SK-N-SH treated with all-trans-retinoic acid at 6 μM for 48 hours (cell line): ENCODE results near the gene MT1M.

Experiments
- ARNTL ChIP-seq: fragments of 450-650 bp; formaldehyde crosslinking; IDR thresholded peaks from 2 replicates; pipeline ENCODE4 v1.5.0; 2020; ENCODE audit warnings: low read depth, mild to moderate bottlenecking, moderate library complexity, borderline replicate concordance
- ESRRG ChIP-seq: fragments of 250-450 bp; sonication (Bioruptor Pico); IDR thresholded peaks from 2 replicates; pipeline ENCODE4 v1.6.1; 2021; ENCODE audit warnings: mild to moderate bottlenecking
- GLIS3 ChIP-seq: fragments of 250-450 bp; sonication (Bioruptor Pico); IDR thresholded peaks from 2 replicates; pipeline ENCODE4 v1.5.0; 2020; ENCODE audit warnings: mild to moderate bottlenecking, moderate library complexity
- ISL1 ChIP-seq: fragments of 250-450 bp; sonication (Bioruptor Pico); IDR thresholded peaks from 2 replicates; pipeline ENCODE4 v2.1.2; 2022; ENCODE audit warnings: mild to moderate bottlenecking, moderate library complexity
- OSR1 ChIP-seq: fragments of 250-450 bp; sonication (Bioruptor Pico); IDR thresholded peaks from 2 replicates; pipeline ENCODE4 v1.8.0; 2022; ENCODE audit warnings: moderate library complexity, mild to moderate bottlenecking, inconsistent platforms
- SNAI2 ChIP-seq: fragments of 250-450 bp; sonication (Bioruptor Pico); IDR thresholded peaks from 2 replicates; pipeline ENCODE4 v1.5.0; 2020; ENCODE audit warnings: mild to moderate bottlenecking, moderate library complexity
- TCF4 ChIP-seq: fragments of 250-450 bp; sonication (Bioruptor Pico); IDR thresholded peaks from 2 replicates; pipeline ENCODE4 v1.8.0; 2021; ENCODE audit warnings: mild to moderate bottlenecking, moderate library complexity, borderline replicate concordance
- ZFP3 ChIP-seq: fragments of 250-450 bp; sonication (Bioruptor Pico); IDR thresholded peaks from 2 replicates; pipeline ENCODE4 v1.5.0; 2020; ENCODE audit warnings: mild to moderate bottlenecking, moderate library complexity
- ZFP30 ChIP-seq: fragments of 450-650 bp; formaldehyde crosslinking; IDR thresholded peaks from 2 replicates; pipeline ENCODE4 v1.5.0; 2022; ENCODE audit warnings: mild to moderate bottlenecking, moderate library complexity
- ZNF8 ChIP-seq: fragments of 450-650 bp; formaldehyde crosslinking; IDR thresholded peaks from 2 replicates; pipeline ENCODE4 v1.5.0; 2020; ENCODE audit warnings: mild to moderate bottlenecking, moderate library complexity
- TF ChIP-seq, protein P1 (sequence below): fragments of 250-450 bp; sonication (Bioruptor Pico); IDR thresholded peaks from 2 replicates; pipeline ENCODE4 v1.8.0; 2020; ENCODE audit warnings: mild to moderate bottlenecking, moderate library complexity, borderline replicate concordance
- TF ChIP-seq, protein P2 (sequence below): fragments of 250-450 bp; sonication (Bioruptor Pico); IDR thresholded peaks from 2 replicates; pipeline ENCODE4 v1.5.0; 2020; ENCODE audit warnings: mild to moderate bottlenecking, moderate library complexity
- TF ChIP-seq, protein P3 (sequence below): fragments of 250-450 bp; sonication (Bioruptor Pico); IDR thresholded peaks from 2 replicates; pipeline ENCODE4 v1.8.0; 2021; ENCODE audit warnings: low read depth, mild to moderate bottlenecking, moderate library complexity, borderline replicate concordance

DNA sequence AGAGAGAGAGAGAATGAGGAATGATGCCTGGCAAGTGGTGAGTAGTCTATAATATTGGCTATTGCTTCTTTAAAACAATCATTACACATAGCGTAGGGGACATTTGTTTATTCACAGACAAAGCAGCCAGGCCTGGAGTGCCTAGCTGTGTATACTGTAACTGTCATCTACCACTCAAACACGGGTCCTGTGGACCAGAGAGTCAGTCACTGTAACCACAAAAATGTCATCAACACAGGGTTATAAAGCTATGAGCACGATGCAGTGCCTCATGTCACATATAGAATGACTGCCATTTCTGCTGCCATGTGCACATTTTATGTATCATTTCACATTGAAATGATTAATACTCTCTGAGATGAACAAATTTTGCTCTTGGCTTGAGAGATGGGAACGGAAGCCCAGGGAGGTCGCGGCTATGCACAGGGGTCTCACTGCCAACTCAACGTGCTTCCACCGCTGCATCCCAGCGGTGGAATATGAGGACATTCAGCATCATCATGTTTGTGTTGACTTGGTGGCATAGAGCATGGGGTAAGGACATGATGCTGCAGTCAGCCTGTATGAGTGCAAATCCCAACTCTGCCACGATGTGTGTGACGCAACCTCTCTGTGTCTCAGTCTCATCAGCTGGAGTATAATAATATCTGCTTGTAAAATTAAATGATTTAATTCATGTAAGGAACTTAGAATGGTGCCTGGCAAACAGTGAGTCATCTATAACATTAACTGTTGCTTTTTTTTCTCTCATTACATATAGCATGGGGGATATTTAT, 40.5 kb downstream of the MT1M start:
- TF ChIP-seq ZFP30 (no peak), ARNTL (CRISPR knock-in tag) (no peak), ISL1 (CRISPR knock-in tag) (no peak), GLIS3 (CRISPR knock-in tag) (no peak), ZFP3 (CRISPR knock-in tag) (no peak), SNAI2 (CRISPR knock-in tag) (no peak), ZNF8 (CRISPR knock-in tag) (no peak), ESRRG (no peak), OSR1 (CRISPR knock-in tag) (no peak), TCF4 (CRISPR knock-in tag) (no peak)
- TF ChIP-seq, protein P1, sequence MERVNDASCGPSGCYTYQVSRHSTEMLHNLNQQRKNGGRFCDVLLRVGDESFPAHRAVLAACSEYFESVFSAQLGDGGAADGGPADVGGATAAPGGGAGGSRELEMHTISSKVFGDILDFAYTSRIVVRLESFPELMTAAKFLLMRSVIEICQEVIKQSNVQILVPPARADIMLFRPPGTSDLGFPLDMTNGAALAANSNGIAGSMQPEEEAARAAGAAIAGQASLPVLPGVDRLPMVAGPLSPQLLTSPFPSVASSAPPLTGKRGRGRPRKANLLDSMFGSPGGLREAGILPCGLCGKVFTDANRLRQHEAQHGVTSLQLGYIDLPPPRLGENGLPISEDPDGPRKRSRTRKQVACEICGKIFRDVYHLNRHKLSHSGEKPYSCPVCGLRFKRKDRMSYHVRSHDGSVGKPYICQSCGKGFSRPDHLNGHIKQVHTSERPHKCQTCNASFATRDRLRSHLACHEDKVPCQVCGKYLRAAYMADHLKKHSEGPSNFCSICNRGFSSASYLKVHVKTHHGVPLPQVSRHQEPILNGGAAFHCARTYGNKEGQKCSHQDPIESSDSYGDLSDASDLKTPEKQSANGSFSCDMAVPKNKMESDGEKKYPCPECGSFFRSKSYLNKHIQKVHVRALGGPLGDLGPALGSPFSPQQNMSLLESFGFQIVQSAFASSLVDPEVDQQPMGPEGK (CRISPR knock-in tag) = no peak
- TF ChIP-seq, protein P2, sequence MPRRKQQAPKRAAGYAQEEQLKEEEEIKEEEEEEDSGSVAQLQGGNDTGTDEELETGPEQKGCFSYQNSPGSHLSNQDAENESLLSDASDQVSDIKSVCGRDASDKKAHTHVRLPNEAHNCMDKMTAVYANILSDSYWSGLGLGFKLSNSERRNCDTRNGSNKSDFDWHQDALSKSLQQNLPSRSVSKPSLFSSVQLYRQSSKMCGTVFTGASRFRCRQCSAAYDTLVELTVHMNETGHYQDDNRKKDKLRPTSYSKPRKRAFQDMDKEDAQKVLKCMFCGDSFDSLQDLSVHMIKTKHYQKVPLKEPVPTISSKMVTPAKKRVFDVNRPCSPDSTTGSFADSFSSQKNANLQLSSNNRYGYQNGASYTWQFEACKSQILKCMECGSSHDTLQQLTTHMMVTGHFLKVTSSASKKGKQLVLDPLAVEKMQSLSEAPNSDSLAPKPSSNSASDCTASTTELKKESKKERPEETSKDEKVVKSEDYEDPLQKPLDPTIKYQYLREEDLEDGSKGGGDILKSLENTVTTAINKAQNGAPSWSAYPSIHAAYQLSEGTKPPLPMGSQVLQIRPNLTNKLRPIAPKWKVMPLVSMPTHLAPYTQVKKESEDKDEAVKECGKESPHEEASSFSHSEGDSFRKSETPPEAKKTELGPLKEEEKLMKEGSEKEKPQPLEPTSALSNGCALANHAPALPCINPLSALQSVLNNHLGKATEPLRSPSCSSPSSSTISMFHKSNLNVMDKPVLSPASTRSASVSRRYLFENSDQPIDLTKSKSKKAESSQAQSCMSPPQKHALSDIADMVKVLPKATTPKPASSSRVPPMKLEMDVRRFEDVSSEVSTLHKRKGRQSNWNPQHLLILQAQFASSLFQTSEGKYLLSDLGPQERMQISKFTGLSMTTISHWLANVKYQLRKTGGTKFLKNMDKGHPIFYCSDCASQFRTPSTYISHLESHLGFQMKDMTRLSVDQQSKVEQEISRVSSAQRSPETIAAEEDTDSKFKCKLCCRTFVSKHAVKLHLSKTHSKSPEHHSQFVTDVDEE (CRISPR knock-in tag) = no peak
- TF ChIP-seq, protein P3, sequence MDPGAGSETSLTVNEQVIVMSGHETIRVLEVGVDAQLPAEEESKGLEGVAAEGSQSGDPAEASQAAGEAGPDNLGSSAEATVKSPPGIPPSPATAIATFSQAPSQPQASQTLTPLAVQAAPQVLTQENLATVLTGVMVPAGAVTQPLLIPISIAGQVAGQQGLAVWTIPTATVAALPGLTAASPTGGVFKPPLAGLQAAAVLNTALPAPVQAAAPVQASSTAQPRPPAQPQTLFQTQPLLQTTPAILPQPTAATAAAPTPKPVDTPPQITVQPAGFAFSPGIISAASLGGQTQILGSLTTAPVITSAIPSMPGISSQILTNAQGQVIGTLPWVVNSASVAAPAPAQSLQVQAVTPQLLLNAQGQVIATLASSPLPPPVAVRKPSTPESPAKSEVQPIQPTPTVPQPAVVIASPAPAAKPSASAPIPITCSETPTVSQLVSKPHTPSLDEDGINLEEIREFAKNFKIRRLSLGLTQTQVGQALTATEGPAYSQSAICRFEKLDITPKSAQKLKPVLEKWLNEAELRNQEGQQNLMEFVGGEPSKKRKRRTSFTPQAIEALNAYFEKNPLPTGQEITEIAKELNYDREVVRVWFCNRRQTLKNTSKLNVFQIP (CRISPR knock-in tag) = no peak
